ENCODE results near the gene MAP3K4. TPM values are rescaled to one million over a fixed set of nuclear protein-coding genes. Genes with fewer than 3 reads are reported as not detected.
"Not testable (repeated sequence)": the region's sequence is repeated elsewhere in the genome, so short reads cannot be mapped to it uniquely, and the experiment has no call there.

Gene MAP3K4
- total RNA-seq, 1 donor from 2014 or later: 49.3 TPM

- Mint-ChIP-seq H3K36me3 (ENCODE audit: low read depth) (no peaks in the 10 kb centered on the region), H3K27ac (no peak overlapping the region), H3K4me3 (ENCODE audit: low read depth) (no peak overlapping the region), H3K4me1 (ENCODE audit: low read depth) (no peaks in the 10 kb centered on the region), H3K9me3 (no peaks in the 10 kb centered on the region), H3K27me3 (ENCODE audit: low read depth) (peaks cover 3% of the 10 kb centered on the region)
- intact Hi-C loops (cut with micrococcal nuclease): no loop called here
- DNase-seq (ENCODE audit: low spot score): no peak
Measured at GRCh38 chr6:160962835-160963623, 28.5 kb upstream of the MAP3K4 start.

DNA sequence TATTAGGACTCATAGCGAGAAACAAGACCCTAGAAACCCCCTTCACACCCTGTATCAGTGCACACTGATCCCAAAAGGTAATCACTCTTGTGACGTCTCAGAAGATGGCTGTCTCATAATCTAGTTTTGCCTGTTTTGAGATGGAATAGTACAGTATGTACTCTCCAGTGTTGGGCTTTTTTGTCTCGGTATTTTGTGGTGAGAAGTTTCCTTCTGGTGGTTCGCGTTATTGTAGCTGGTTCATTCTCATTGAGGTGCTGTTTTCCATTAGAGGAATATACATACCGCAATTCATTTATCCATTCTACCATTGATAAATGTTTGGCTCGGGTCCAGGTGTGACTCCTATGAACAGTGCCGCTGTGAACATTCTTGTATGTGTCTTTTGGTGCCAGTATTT lies 27.9 kb upstream of the MAP3K4 start:
- intact Hi-C loops (cut with micrococcal nuclease): no loop called here
- Mint-ChIP-seq H3K4me3 (ENCODE audit: low read depth) (no peak overlapping the region), H3K36me3 (ENCODE audit: low read depth) (no peaks in the 10 kb centered on the region), H3K4me1 (ENCODE audit: low read depth) (no peaks in the 10 kb centered on the region), H3K27ac (no peak overlapping the region), H3K27me3 (ENCODE audit: low read depth) (peaks cover 2% of the 10 kb centered on the region), H3K9me3 (no peaks in the 10 kb centered on the region)
- DNase-seq (ENCODE audit: low spot score): no peak

DNA sequence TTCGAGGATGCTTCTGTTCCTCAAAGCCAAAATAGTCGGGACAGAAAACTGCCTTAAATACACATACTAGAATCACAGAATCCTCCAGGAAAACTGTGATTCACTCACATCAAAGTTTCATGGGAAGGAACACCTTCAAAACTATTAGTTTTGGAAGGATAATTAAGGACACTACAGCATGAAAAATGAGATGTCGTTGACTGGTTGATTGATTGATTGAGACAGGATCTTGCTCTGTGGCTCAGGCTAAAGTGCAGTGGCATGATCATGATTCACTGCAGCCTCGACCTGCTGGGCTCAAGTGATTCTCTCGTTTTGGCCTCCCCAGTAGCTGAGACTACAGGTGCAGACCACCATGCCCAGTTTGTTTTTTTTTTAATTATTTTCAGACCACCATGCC lies 25.7 kb upstream of the MAP3K4 start:
- Mint-ChIP-seq H3K27me3 (ENCODE audit: low read depth) (peaks cover 7% of the 10 kb centered on the region), H3K4me1 (ENCODE audit: low read depth) (no peaks in the 10 kb centered on the region), H3K36me3 (ENCODE audit: low read depth) (no peaks in the 10 kb centered on the region), H3K9me3 (no peaks in the 10 kb centered on the region), H3K4me3 (ENCODE audit: low read depth) (no peak overlapping the region), H3K27ac (no peak overlapping the region)
- intact Hi-C loops (cut with micrococcal nuclease): no loop called here
- DNase-seq (ENCODE audit: low spot score): no peak

GRCh38 chr6:160966493-160967229 lies 24.9 kb upstream of the MAP3K4 start:
- Mint-ChIP-seq H3K27me3 (ENCODE audit: low read depth) (peaks cover 7% of the 10 kb centered on the region), H3K36me3 (ENCODE audit: low read depth) (no peaks in the 10 kb centered on the region), H3K9me3 (no peaks in the 10 kb centered on the region), H3K27ac (no peak overlapping the region), H3K4me3 (ENCODE audit: low read depth) (no peak overlapping the region), H3K4me1 (ENCODE audit: low read depth) (no peaks in the 10 kb centered on the region)
- no peak for DNase-seq (ENCODE audit: low spot score)
- intact Hi-C loops (cut with micrococcal nuclease): no loop called here

DNA sequence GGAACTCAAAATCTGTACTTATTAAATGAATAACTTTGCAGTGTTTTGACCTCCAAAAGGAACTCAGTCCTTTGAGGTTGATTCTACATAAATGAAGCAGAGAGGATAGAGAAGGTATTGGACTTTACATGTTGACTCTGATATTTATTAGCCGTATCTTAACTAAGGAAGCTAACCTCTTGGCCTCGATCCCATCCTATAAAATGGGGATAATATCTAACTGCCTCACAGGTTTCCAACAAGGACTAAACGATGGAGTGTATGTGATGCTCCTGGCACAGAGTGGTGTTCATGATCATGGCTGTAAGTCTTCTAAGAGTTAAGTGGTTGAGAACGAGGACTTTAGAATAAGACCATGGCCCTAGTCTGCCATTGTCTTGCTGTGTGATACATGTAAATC lies 24.2 kb upstream of the MAP3K4 start:
- H3K4me3 Mint-ChIP-seq (ENCODE audit: low read depth): no peak overlapping the region
- intact Hi-C loops (cut with micrococcal nuclease): no loop called here
- no peaks in the 10 kb centered on the region for H3K4me1 Mint-ChIP-seq (ENCODE audit: low read depth)
- no peak overlapping the region for H3K27ac Mint-ChIP-seq
- no peaks in the 10 kb centered on the region for H3K9me3 Mint-ChIP-seq
- peaks cover 7% of the 10 kb centered on the region for H3K27me3 Mint-ChIP-seq (ENCODE audit: low read depth)
- H3K36me3 Mint-ChIP-seq (ENCODE audit: low read depth): no peaks in the 10 kb centered on the region
- DNase-seq (ENCODE audit: low spot score): no peak

DNA sequence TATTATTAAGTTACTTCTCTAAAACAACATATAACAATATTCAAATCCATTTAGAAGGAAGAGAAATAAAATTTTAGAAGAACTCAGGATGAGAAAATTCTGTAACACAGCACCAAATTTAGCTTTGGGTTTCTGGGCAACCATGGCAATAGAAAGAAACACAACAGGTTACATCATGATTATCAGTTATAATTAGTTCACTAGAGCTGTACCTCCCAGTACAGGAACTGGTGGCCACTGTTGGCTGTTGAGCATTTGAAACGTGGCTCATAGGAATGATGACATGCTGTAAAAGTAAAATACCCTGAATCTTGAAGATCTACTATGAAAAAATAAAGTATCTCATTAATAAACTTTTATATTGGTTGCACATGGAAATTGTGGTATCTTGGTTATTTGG lies 23.7 kb upstream of the MAP3K4 start:
- Mint-ChIP-seq H3K9me3 (no peaks in the 10 kb centered on the region), H3K36me3 (ENCODE audit: low read depth) (no peaks in the 10 kb centered on the region), H3K27me3 (ENCODE audit: low read depth) (peaks cover 7% of the 10 kb centered on the region), H3K4me1 (ENCODE audit: low read depth) (no peaks in the 10 kb centered on the region), H3K27ac (no peak overlapping the region), H3K4me3 (ENCODE audit: low read depth) (no peak overlapping the region)
- intact Hi-C loops (cut with micrococcal nuclease): no loop called here
- DNase-seq (ENCODE audit: low spot score): no peak

GRCh38 chr6:160971171-160971570 lies 20.4 kb upstream of the MAP3K4 start:
- Mint-ChIP-seq H3K27ac (no peak overlapping the region), H3K9me3 (no peaks in the 10 kb centered on the region), H3K27me3 (ENCODE audit: low read depth) (peaks cover 7% of the 10 kb centered on the region), H3K36me3 (ENCODE audit: low read depth) (no peaks in the 10 kb centered on the region), H3K4me3 (ENCODE audit: low read depth) (no peak overlapping the region), H3K4me1 (ENCODE audit: low read depth) (no peaks in the 10 kb centered on the region)
- intact Hi-C loops (cut with micrococcal nuclease): no loop called here
- DNase-seq (ENCODE audit: low spot score): no peak

DNA sequence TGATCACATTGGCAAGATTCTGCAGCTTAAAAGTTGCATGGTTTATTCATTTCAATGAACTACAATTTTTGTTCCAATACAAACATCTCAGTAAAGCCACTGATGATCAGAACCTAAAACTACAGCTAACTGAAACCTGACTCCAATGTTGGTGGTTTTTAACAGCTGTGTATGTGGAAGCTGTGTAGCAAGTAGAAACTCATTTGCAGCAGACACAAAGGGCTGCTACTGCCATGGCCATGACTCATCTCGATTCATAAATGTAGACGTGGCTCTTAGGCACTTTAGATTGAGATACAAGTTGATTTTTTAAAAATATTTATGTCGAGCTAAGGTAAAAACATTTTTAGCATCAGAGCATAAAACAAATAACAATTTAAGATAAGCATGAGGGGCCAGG lies 19.5 kb upstream of the MAP3K4 start:
- Mint-ChIP-seq H3K4me3 (ENCODE audit: low read depth) (no peak overlapping the region), H3K9me3 (no peaks in the 10 kb centered on the region), H3K36me3 (ENCODE audit: low read depth) (no peaks in the 10 kb centered on the region), H3K27ac (no peak overlapping the region), H3K4me1 (ENCODE audit: low read depth) (no peaks in the 10 kb centered on the region), H3K27me3 (ENCODE audit: low read depth) (peaks cover 7% of the 10 kb centered on the region)
- no peak for DNase-seq (ENCODE audit: low spot score)
- intact Hi-C loops (cut with micrococcal nuclease): no loop called here

- H3K4me1 Mint-ChIP-seq (ENCODE audit: low read depth); H3K27ac Mint-ChIP-seq; H3K4me3 Mint-ChIP-seq (ENCODE audit: low read depth); H3K36me3 Mint-ChIP-seq (ENCODE audit: low read depth); H3K27me3 Mint-ChIP-seq (ENCODE audit: low read depth); H3K9me3 Mint-ChIP-seq; DNase-seq (ENCODE audit: low spot score); intact Hi-C loops (cut with micrococcal nuclease): not testable (repeated sequence)
Measured at GRCh38 chr6:160972594-160972993, 19.0 kb upstream of the MAP3K4 start.

- no peak overlapping the region for H3K27ac Mint-ChIP-seq
- no peak for DNase-seq (ENCODE audit: low spot score)
- H3K4me3 Mint-ChIP-seq (ENCODE audit: low read depth): no peak overlapping the region
- intact Hi-C loops (cut with micrococcal nuclease): no loop called here
- H3K27me3 Mint-ChIP-seq (ENCODE audit: low read depth): peaks cover 10% of the 10 kb centered on the region
- no peaks in the 10 kb centered on the region for H3K4me1 Mint-ChIP-seq (ENCODE audit: low read depth)
- H3K9me3 Mint-ChIP-seq: no peaks in the 10 kb centered on the region
- no peaks in the 10 kb centered on the region for H3K36me3 Mint-ChIP-seq (ENCODE audit: low read depth)
Measured at GRCh38 chr6:160973311-160974250, 18.0 kb upstream of the MAP3K4 start.

DNA sequence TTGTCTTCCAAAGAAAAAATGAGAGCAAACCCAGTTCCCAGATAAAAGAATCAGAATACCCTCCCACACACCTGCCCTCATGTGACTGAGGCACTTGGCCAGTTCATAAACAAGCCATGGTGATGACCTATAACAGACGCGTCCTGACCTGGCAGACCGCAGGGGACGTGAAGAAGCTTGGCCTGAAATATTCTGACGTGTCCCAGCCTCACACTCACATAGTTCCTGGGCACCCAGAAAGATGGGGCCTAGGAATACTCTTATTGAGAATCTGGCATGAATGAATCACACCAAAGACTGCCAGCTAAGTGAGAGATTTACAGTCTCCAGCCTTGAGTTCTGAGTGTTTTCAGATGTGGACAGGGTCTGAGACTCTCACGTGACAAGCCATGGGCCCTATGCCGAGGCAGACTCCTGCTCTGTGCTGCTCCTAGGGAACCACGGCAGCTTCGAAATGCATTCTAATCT lies 17.2 kb upstream of the MAP3K4 start:
- H3K27ac Mint-ChIP-seq: no peak overlapping the region
- intact Hi-C loops (cut with micrococcal nuclease): no loop called here
- no peak overlapping the region for H3K4me3 Mint-ChIP-seq (ENCODE audit: low read depth)
- H3K36me3 Mint-ChIP-seq (ENCODE audit: low read depth): no peaks in the 10 kb centered on the region
- H3K9me3 Mint-ChIP-seq: no peaks in the 10 kb centered on the region
- peaks cover 12% of the 10 kb centered on the region for H3K27me3 Mint-ChIP-seq (ENCODE audit: low read depth)
- no peak for DNase-seq (ENCODE audit: low spot score)
- H3K4me1 Mint-ChIP-seq (ENCODE audit: low read depth): no peaks in the 10 kb centered on the region

DNA sequence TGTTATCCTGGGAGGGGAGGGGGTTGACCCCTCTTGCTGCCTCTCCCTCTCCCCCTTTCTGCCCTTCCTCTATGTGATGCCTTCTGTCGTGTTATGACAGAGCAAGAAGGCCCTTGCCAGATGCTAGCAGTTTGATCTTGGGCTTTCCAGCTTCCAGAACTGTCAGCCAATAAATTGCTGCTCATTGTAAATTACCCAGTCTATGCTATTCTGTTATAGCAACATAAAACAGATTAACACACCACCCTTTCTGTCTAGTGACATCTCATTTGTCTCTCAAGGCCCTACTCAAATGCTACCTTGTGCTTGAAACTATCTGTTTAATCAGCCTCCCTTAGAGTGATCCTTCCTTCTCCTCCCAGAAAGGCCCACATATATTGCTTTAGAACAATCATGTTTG lies 16.4 kb upstream of the MAP3K4 start:
- no peaks in the 10 kb centered on the region for H3K9me3 Mint-ChIP-seq
- intact Hi-C loops (cut with micrococcal nuclease): no loop called here
- H3K27me3 Mint-ChIP-seq (ENCODE audit: low read depth): peaks cover 12% of the 10 kb centered on the region
- no peak for DNase-seq (ENCODE audit: low spot score)
- no peaks in the 10 kb centered on the region for H3K4me1 Mint-ChIP-seq (ENCODE audit: low read depth)
- H3K36me3 Mint-ChIP-seq (ENCODE audit: low read depth): no peaks in the 10 kb centered on the region
- H3K4me3 Mint-ChIP-seq (ENCODE audit: low read depth): no peak overlapping the region
- H3K27ac Mint-ChIP-seq: no peak overlapping the region

All from activated T-helper 2 cell treated with anti-CD3 and anti-CD28 coated beads, Interferon-gamma antibody, Interleukin-2, Interleukin-4, amounts not matched to agents 10 μg/mL and 5 μg/mL and 100 μg/mL, durations not matched to agents 14 hours and 24 hours and 36 hours (primary cell).